Activated CD8-positive, alpha-beta memory T cell treated with anti-CD3 and anti-CD28 coated beads, Interleukin-2, amount 10 ng/mL, durations not matched to agents 7 days and 5 days (primary cell): ENCODE measurements around the gene CLEC10A. TPM values are rescaled to one million over a fixed set of nuclear protein-coding genes. Genes with fewer than 3 reads are reported as not detected.
"Not testable (repeated sequence)": the region's sequence is repeated elsewhere in the genome, so short reads cannot be mapped to it uniquely, and the experiment has no call there.

Source experiments
- ATAC-seq: fragments of 150-1000 bp; cut with Tn5 transposase; one replicate; pipeline ENCODE4 v1.10.0; 2021; ENCODE audit warnings: moderate library complexity
- CTCF ChIA-PET: fragments of 350-600 bp; sonication (Branson Sonifier 250); formaldehyde crosslinking; loops from one replicate; lab custom pipeline; 2021; ENCODE audit warnings: antibody characterized with exemption; lab: Charles Lee
- DNase-seq: peaks from one replicate; pipeline ENCODE4 v3.0.0-alpha.2; 2020
- H3K27ac Mint-ChIP-seq: one replicate; pipeline ENCODE4 v1.8.0; 2021; ENCODE audit warnings: mild to moderate bottlenecking, mixed read lengths
- H3K27me3 Mint-ChIP-seq: one replicate; pipeline ENCODE4 v1.8.0; 2021; ENCODE audit warnings: mixed read lengths
- H3K36me3 Mint-ChIP-seq: one replicate; pipeline ENCODE4 v1.8.0; 2021; ENCODE audit warnings: mild to moderate bottlenecking, mixed read lengths
- H3K4me1 Mint-ChIP-seq: one replicate; pipeline ENCODE4 v1.8.0; 2021; ENCODE audit warnings: mixed read lengths
- H3K4me3 Mint-ChIP-seq: one replicate; pipeline ENCODE4 v1.8.0; 2021; ENCODE audit warnings: mild to moderate bottlenecking, moderate library complexity, mixed read lengths
- H3K9me3 Mint-ChIP-seq: one replicate; pipeline ENCODE4 v1.8.0; 2022; ENCODE audit warnings: low read depth, mixed read lengths
- total RNA-seq, 2 experiments: library from RNA; stranded (reverse); gene quantifications; one replicate each; pipeline ENCODE4 v1.2.3, GENCODE V29; 2021

Gene CLEC10A
- total RNA-seq, 2 experiments from 2014 or later, result not detected

DNA sequence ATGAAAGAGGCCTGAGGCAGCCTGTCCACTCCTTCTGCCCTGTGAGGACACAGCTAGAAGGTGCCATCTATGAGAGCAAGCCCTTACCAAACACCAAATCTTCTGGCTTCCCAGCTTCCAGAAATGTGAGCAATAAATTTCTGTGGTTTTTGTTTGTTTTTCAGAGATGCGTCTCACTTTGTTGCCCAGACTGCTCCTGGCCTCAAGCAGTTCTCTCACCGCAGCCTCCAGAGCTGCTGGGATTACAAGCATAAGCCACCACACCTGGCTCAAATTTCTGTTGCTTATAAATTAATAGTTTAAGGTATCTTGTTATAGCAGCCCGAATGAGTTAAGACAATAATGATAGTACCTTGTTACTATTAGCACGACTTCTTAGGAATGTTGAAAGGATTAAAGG lies 23.7 kb downstream of the CLEC10A start:
- no peaks in the 10 kb centered on the region for H3K9me3 Mint-ChIP-seq
- H3K27ac Mint-ChIP-seq, result no peak overlapping the region
- no peaks in the 10 kb centered on the region for H3K4me1 Mint-ChIP-seq
- no peak for DNase-seq
- no peak for ATAC-seq
- no peak overlapping the region for H3K4me3 Mint-ChIP-seq
- peaks cover 4% of the 10 kb centered on the region for H3K27me3 Mint-ChIP-seq
- CTCF ChIA-PET, result interaction anchor here (1.3 to 3.8 kb wide), 3 partner anchors 10 to 81 kb away, joined by 3 to 14 read pairs (median 10); no protein-coding TSS in a partner anchor
- no peaks in the 10 kb centered on the region for H3K36me3 Mint-ChIP-seq

DNA sequence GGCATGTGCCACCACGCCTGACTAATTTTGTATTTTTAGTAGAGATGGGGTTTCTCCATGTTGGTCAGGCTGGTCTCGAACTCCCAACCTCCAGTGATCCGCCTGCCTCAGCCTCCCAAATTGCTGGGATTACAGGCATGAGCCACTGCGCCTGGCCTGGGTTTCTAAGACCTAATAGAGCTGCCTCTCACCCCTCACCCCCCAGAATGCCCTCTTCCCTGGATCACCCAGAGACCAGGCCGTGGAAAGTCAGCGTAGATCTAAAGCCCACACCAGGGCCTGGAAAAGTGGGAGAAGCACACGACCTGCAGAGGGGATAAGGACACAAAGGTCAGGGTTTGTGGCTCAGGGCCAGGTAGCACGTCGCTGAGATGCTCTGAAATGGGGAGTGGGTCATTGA lies 29.5 kb downstream of the CLEC10A start:
- not testable (repeated sequence) for H3K27ac Mint-ChIP-seq, H3K27me3 Mint-ChIP-seq, H3K36me3 Mint-ChIP-seq, ATAC-seq, H3K4me3 Mint-ChIP-seq, H3K9me3 Mint-ChIP-seq, DNase-seq
- H3K4me1 Mint-ChIP-seq, result peaks cover 20% of the 10 kb centered on the region
- CTCF ChIA-PET, result interaction anchor here (1.0 to 6.2 kb wide), 7 partner anchors 9 to 246 kb away, joined by 3 to 65 read pairs (median 11); partner anchors contain the start of gene ASGR1

DNA sequence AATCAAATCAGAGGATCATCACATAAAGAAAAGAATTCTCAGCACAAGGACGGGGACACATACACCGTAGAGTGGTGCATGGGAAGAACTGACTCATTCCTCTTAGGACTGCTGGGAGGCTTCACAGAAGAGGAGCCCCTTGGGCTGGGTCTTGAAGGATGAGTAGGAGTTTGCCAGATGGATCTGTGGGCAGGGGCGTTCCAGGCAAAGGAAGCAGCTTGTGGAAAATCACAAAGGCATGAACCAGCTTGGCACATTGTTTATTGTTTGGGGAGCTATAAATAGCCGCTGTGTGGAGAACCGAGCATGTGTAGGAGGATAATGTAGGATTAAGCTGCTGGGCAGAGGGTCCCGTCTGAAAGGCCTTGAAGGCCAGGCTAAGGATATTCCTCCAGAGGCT lies 31.1 kb downstream of the CLEC10A start:
- DNase-seq, result no peak
- CTCF ChIA-PET, result interaction anchor here (6.2 to 9.9 kb wide), 2 partner anchors 89 to 129 kb away, joined by 35 to 253 read pairs; partner anchors contain the start of gene ASGR1
- no peak for ATAC-seq
- no peaks in the 10 kb centered on the region for H3K9me3 Mint-ChIP-seq
- H3K4me3 Mint-ChIP-seq, result no peak overlapping the region
- H3K36me3 Mint-ChIP-seq, result no peaks in the 10 kb centered on the region
- H3K27ac Mint-ChIP-seq, result no peak overlapping the region
- peaks cover 7% of the 10 kb centered on the region for H3K27me3 Mint-ChIP-seq
- H3K4me1 Mint-ChIP-seq, result peaks cover 20% of the 10 kb centered on the region

DNA sequence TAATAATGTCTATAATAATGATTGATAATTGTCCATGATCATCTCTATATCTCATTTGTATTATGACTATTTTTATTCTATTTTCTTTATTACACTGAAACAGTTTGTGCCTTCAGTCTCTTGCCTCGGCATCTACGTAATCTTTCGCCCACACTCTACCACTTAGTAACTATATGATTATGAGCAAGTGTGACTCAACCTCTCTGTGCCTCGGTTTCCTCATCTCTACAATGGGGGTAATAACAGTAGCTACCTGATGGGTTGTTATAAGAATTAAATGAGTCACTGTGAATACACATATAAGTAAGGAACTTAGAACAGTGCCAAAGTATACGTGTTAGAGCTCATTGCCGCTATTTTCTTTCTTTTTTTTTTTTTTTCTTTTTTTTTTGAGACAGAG lies 32.5 kb downstream of the CLEC10A start:
- DNase-seq (peak; percentile 42), ATAC-seq (no peak)
- H3K4me1 Mint-ChIP-seq, result peaks cover 28% of the 10 kb centered on the region
- H3K27ac Mint-ChIP-seq, result no peak overlapping the region
- no peaks in the 10 kb centered on the region for H3K36me3 Mint-ChIP-seq
- no peaks in the 10 kb centered on the region for H3K9me3 Mint-ChIP-seq
- H3K27me3 Mint-ChIP-seq, result peaks cover 10% of the 10 kb centered on the region
- H3K4me3 Mint-ChIP-seq, result no peak overlapping the region
- CTCF ChIA-PET, result interaction anchor here (0.7 to 9.9 kb wide), 5 partner anchors 22 to 130 kb away, joined by 3 to 253 read pairs (median 6); partner anchors contain the start of genes ASGR1 and BCL6B

DNA sequence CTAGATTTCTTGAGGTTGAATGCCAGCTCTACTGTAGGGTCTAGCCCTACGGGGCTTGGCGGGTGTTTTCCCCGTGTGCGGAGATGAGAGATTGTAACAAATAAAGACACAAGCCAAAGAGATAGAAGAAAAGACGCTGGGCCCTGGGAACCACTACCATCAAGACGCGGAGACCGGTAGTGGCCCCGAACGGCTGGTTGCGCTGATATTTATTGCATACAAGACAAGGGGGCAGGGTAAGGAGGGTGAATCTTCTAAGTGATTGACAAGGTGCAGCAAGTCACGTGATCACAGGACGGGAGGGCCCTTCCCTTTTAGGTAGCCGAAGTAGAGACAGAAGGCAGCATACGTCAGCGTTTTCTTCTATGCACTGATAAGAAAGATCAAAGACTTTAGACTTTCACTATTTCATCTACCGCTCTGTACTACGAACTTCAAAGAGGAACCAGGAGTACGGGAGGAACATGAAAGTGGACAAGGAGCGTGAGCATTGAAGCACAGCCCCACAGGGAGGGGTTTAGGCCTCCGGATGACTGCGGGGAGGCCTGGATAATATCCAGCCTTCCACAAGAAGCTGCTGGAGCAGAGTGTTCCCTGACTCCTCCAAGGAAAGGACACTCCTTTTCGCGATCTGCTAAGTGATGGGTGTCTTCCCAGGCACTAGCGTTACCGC lies 33.2 kb downstream of the CLEC10A start:
- Mint-ChIP-seq H3K27me3 (peaks cover 10% of the 10 kb centered on the region), H3K4me1 (peaks cover 34% of the 10 kb centered on the region), H3K4me3 (peak overlapping the region; percentile 89), H3K27ac (peak overlapping the region; percentile 89)
- CTCF ChIA-PET, result interaction anchor here (0.7 to 9.9 kb wide), 27 partner anchors 8 to 389 kb away, joined by 3 to 253 read pairs (median 5); partner anchors contain the start of genes ASGR1 and BCL6B
- peak; percentile 91 for DNase-seq
- peak; percentile 18 for ATAC-seq
- H3K36me3 Mint-ChIP-seq, H3K9me3 Mint-ChIP-seq: not testable (repeated sequence)

DNA sequence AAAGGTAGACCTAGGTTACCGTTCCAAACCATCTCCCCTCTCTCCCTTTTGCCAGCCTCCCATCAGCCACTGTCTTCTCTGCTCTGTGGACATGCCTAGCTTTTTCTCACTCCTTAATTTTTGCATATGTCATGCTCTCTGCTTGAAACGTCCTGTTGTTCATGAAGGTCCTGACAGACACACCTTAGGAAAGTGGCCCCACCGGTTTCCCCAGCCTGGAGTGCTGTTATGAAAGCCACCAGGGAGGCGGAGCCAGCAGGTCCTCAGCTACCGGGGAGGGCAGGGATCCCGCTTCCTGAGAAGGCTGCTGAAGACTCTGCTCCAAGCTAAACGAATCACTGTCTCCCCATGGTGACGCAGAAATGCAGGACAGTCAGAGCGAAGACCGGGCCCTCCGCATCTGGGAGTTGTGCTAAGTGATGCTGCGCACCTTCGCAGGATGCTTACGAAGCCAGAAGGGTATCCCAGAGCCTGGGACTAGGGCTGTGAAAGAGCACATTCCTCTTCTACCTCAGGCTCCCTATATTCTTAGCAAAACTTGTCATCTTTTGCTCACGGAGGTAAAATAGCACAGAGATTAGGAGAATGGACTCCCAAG lies 33.8 kb downstream of the CLEC10A start:
- peak; percentile 62 for DNase-seq
- no peaks in the 10 kb centered on the region for H3K36me3 Mint-ChIP-seq
- CTCF ChIA-PET, result interaction anchor here (0.8 to 9.9 kb wide), 36 partner anchors 8 to 390 kb away, joined by 3 to 253 read pairs (median 4); partner anchors contain the start of genes ACADVL, ASGR1, BCL6B and DLG4
- peak overlapping the region; percentile 89 for H3K4me3 Mint-ChIP-seq
- peaks cover 10% of the 10 kb centered on the region for H3K27me3 Mint-ChIP-seq
- peak; percentile 31 for ATAC-seq
- peak overlapping the region; percentile 89 for H3K27ac Mint-ChIP-seq
- H3K9me3 Mint-ChIP-seq, result no peaks in the 10 kb centered on the region
- peaks cover 39% of the 10 kb centered on the region for H3K4me1 Mint-ChIP-seq

DNA sequence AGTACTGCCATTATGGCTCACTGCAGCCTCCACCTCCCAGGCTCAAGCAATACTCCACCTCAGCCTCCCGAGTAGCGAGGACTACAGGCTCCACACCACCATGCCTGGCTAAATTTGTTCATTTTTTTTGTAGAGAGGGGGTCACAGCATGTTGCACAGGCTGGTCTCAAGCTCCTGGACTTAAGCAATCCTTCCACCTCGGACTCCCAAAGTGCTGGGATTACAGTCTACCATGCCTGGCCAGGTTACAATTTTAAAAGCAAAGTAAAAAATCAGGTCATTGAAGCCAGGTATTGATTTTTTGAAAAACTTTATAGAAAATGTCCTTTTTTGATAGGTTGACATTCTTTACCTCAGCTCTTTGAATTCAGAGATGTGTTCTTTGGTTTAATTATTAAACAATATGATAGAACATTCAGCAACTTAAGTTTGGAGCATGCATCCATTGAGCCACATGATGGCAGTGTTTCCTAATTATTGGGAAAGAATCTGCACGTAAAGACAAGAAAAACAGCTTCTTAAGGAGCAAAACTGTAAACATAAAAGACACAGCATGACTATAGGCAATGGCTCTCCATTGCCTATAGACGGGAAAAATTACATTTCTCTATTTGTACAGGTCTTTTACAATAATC lies 34.4 kb downstream of the CLEC10A start:
- peak; percentile 11 for ATAC-seq
- peaks cover 10% of the 10 kb centered on the region for H3K27me3 Mint-ChIP-seq
- H3K9me3 Mint-ChIP-seq, result no peaks in the 10 kb centered on the region
- peak; percentile 68 for DNase-seq
- peaks cover 39% of the 10 kb centered on the region for H3K4me1 Mint-ChIP-seq
- peak overlapping the region; percentile 89 for H3K4me3 Mint-ChIP-seq
- peak overlapping the region; percentile 89 for H3K27ac Mint-ChIP-seq
- CTCF ChIA-PET, result interaction anchor here (0.7 to 9.9 kb wide), 36 partner anchors 8 to 391 kb away, joined by 3 to 253 read pairs (median 4); partner anchors contain the start of genes ACADVL, ASGR1, BCL6B and DLG4
- H3K36me3 Mint-ChIP-seq, result no peaks in the 10 kb centered on the region

DNA sequence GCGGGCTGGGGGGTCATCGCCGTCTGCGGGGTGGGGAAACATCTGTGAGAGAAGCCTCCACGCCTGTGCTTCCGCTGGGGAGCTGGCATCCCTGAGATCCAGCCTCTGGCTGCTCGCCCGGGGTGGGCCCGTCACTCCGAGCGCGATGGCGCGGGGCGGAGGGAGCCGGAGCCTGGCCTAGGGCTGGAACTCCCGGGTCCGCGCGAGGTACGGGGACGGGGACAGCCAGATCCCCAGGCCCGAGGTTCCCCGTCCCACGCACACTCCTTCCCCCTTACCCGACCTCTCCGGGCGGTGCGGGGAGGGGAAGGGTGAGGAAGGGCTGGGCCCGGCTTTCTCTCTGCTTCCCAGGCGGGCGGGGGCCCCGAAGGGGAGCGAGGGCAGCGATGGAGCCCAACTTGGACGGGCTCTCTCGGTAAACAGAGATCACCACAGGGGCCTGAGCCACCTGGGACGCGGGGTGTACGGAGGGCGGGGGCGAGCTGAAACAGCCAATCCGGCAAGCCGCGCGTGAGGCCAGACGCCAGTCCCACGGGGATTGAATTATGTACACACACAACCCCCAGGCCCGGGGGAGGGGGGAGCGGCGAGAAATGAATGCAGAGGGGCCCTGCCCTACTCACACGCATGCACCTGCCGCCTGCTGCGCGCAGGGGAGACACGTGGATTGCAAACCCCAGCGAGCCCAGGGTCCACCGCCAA lies 36.4 kb downstream of the CLEC10A start, which contains the start of gene SLC16A11:
SLC16A11 (minus strand) TSS at position 596 of the 702 bp plus-strand sequence; CDS start at position 17, 579 bp downstream.
- Mint-ChIP-seq H3K36me3 (peaks cover 2% of the 10 kb centered on the region), H3K9me3 (no peaks in the 10 kb centered on the region), H3K27ac (no peak within 1 kb of the TSS), H3K27me3 (peaks cover 10% of the 10 kb centered on the region), H3K4me3 (peak within 1 kb of the TSS; percentile 70), H3K4me1 (peaks cover 49% of the 10 kb centered on the region)
- CTCF ChIA-PET, result interaction anchor here (1.3 to 9.9 kb wide), 4 partner anchors 8 to 253 kb away, joined by 3 to 253 read pairs (median 31); partner anchors contain the start of genes ASGR1 and SLC16A13
- DNase-seq (no peak), ATAC-seq (peak; percentile 5)

DNA sequence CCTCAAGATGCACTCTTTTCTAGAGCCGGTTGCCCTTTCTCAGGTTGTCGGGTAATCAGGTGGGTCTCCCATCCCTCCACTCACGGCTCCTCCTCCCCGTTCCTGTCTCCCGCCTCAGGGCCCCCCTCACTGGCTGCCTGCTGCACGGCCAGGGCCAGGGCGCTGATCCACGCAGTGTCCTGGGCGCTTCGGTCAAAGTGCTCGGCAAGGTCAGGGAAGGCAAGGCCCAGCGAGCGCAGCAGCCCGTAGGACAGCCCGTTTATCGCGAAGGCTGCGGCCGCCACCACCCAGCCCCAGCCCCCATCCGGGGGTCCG lies 36.9 kb downstream of the CLEC10A start:
- DNase-seq (no peak), ATAC-seq (peak; percentile 14)
- Mint-ChIP-seq H3K9me3 (no peaks in the 10 kb centered on the region), H3K4me1 (peaks cover 53% of the 10 kb centered on the region), H3K27me3 (peaks cover 10% of the 10 kb centered on the region), H3K4me3 (peak overlapping the region; percentile 70), H3K36me3 (peaks cover 5% of the 10 kb centered on the region), H3K27ac (no peak overlapping the region)
- CTCF ChIA-PET, result interaction anchor here (4.3 to 9.9 kb wide), 2 partner anchors 95 to 135 kb away, joined by 41 to 253 read pairs; partner anchors contain the start of gene ASGR1

DNA sequence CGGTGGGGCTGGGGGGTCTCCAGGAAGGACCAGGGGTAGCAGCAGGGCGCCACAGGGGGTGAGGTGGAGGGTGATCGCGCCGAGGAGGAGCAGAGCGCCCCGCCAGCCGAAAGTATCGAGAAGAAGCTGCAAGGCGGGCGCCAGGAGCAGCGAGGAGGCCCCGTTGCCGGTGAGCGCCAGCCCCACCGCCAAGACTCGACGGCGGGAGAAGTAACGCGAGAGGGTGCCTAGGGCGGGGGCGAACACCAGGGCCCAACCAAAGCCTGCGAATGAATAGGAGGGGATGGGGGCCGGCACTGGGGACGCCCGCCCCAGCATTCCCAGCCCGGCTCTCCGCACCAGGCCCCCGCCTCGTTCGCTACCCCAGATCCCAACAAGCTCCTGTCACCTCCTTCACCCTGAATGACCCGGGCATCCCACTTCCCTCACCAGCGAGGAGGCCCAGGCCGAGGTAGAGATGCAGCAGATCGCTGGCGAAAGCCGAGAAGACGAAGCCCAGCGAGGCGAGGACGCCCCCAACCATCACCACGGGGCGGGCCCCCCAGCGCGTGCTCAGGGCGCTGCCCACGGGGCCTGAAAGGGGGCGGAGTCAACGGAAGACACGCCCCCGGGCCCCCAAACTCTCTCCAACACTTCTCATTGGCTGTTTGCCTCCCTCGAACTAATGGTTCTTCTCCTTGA lies 37.4 kb downstream of the CLEC10A start:
- peaks cover 56% of the 10 kb centered on the region for H3K4me1 Mint-ChIP-seq
- H3K27ac Mint-ChIP-seq, result peak overlapping the region; percentile 68
- peaks cover 10% of the 10 kb centered on the region for H3K27me3 Mint-ChIP-seq
- no peaks in the 10 kb centered on the region for H3K9me3 Mint-ChIP-seq
- DNase-seq (peak; percentile 61), ATAC-seq (peak; percentile 50)
- H3K4me3 Mint-ChIP-seq, result peak overlapping the region; percentile 70
- CTCF ChIA-PET, result interaction anchor here (1.3 to 9.9 kb wide), 4 partner anchors 9 to 136 kb away, joined by 6 to 253 read pairs (median 26); partner anchors contain the start of gene ASGR1
- H3K36me3 Mint-ChIP-seq, result peaks cover 7% of the 10 kb centered on the region

DNA sequence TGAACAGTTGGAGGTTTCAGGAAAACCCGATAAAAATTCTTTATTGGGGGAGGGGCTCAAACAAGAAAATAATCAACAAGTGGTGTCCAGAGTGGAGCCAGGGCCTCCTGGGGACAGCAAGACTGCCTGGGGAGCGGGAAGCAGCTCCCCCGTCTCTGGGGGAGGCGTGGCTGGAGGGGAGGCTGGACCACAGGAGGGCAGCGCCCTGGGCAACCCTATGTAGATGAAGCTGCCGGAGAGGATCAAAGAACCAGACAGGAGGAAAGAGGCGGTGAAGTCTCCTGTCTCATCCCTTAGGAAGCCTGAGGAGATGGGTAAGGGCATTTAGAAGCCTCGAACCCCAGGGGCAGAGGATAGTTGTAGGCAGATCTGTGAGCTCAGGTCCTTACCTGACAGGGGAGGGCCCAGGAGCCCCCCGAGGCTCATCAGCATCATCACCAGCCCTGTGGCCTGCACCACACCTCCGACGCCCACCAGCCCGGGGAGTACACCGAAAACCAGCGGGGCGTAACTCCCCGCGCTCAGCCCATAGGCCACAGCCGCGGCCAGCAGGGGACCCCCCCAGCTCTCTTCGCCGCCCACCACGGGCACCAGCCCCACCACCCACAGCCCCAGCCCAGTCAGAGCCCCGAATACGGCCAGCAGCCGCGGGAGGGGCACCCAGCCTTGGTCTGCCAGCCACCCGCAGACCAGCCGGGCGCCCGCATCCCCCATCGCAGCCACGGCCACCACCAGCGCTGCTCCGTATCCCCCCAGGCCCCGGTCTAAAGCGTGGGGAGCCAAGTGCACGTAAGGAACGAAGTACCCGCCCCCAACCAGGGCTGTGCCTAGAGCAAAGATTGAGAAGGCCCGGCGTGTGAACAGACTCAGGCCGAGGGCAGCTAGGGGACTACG lies 38.2 kb downstream of the CLEC10A start:
- H3K4me3 Mint-ChIP-seq, result peak overlapping the region; percentile 70
- peaks cover 7% of the 10 kb centered on the region for H3K36me3 Mint-ChIP-seq
- peaks cover 10% of the 10 kb centered on the region for H3K27me3 Mint-ChIP-seq
- ATAC-seq (peak; percentile 18), DNase-seq (no peak)
- no peaks in the 10 kb centered on the region for H3K9me3 Mint-ChIP-seq
- peak overlapping the region; percentile 68 for H3K27ac Mint-ChIP-seq
- CTCF ChIA-PET, result interaction anchor here (1.3 to 9.9 kb wide), 3 partner anchors 10 to 96 kb away, joined by 6 to 253 read pairs (median 11); no protein-coding TSS in a partner anchor
- peaks cover 56% of the 10 kb centered on the region for H3K4me1 Mint-ChIP-seq
